C4-2B (cell line): ENCODE data around the gene GALNT4.

Source experiments
- H3K27ac ChIP-seq: fragments of 450-650 bp; 2 replicates; pipeline ENCODE4 v1.5.1; 2017
- ZFX ChIP-seq: fragments of 450-650 bp; IDR thresholded peaks from 2 replicates; pipeline ENCODE4 v1.6.1; 2017
- TF ChIP-seq, protein P1 (sequence below): fragments of 450-650 bp; conservative IDR thresholded peaks from 2 replicates; pipeline ENCODE4 v1.5.1; 2017; ENCODE audit warnings: mild to moderate bottlenecking

The GALNT4 gene

DNA sequence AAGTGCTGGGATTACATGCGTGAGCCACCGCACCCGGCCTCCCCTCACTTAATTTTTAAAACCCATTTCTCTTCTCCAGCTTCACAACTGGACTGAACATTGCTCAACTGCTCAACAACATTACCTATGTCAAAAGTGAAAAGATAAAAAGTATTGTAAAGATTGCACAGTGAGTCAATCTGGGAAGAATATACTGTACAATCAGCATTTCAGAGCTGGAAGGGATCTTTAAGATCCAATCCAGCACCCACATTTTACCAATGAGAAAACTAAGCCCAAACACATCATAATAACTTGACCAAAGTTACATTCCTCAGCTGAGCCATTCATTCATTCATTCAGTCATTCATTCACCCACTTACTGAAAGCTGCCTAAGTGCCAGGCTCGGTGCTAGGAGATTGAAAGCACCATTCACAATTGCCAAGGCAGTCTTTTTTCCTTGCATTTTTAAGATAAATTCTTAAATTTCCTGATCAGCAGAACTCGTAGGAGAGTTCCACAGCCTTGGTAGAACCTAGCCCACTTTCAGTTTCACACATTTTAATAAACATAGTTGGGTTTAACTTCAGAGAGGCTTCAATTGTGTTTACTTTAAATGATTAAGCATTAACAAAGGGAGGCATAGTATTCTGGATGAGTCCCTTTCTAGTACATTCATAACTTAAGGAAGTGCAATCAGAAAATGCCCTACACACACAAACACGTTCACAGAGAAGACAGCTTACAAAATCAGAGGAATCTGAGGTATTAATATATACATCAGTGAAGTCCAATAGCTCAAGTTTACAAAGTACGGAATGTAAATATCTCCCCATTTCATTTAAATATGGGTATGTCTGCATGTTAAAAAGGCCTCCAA is 3.0 kb downstream of the GALNT4 start:
- H3K27ac ChIP-seq: no peak overlapping the region
- TF ChIP-seq ZFX: no peak
- TF ChIP-seq, protein P1, sequence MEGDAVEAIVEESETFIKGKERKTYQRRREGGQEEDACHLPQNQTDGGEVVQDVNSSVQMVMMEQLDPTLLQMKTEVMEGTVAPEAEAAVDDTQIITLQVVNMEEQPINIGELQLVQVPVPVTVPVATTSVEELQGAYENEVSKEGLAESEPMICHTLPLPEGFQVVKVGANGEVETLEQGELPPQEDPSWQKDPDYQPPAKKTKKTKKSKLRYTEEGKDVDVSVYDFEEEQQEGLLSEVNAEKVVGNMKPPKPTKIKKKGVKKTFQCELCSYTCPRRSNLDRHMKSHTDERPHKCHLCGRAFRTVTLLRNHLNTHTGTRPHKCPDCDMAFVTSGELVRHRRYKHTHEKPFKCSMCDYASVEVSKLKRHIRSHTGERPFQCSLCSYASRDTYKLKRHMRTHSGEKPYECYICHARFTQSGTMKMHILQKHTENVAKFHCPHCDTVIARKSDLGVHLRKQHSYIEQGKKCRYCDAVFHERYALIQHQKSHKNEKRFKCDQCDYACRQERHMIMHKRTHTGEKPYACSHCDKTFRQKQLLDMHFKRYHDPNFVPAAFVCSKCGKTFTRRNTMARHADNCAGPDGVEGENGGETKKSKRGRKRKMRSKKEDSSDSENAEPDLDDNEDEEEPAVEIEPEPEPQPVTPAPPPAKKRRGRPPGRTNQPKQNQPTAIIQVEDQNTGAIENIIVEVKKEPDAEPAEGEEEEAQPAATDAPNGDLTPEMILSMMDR: no peak

DNA sequence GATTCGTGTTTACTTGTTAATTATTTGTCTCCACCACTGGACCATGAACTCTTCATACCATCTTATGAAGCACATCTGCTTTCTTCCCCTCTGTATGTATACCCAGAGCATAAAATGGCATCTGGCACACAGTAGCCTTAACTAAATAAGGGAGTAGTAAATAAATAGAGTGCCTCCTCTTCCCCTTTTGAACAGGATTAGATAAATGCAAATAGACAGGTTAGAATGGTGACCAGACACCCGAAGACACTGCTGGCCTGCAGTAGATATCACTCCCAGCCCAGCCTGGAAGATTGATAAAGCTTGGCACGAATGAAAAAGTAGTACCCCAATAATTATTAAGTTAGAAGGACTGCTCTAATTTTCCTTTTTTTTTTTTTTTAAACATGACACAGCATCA is 6.9 kb downstream of the GALNT4 start:
- TF ChIP-seq, protein P1: no peak
- TF ChIP-seq ZFX: no peak
- no peak overlapping the region for H3K27ac ChIP-seq

DNA sequence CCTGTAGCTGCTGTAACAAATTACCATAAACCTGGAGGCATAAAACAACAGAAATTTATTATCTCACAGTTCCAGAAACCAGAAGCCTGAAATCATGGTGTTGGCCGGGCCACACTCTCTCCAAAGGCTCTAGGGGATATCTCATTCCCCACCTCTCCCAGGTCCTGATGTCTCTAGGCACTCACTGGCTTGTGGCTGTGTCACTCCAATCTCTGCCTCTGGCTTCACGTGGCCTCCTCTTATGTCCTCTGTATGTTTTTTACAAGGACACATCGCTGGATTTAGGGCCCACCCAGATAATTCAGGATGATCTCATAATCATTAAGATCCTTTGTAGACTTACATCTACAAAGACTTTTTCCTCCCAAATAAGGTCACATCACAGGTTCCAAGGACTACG is 8.0 kb downstream of the GALNT4 start:
- TF ChIP-seq, protein P1: no peak
- H3K27ac ChIP-seq: no peak overlapping the region

DNA sequence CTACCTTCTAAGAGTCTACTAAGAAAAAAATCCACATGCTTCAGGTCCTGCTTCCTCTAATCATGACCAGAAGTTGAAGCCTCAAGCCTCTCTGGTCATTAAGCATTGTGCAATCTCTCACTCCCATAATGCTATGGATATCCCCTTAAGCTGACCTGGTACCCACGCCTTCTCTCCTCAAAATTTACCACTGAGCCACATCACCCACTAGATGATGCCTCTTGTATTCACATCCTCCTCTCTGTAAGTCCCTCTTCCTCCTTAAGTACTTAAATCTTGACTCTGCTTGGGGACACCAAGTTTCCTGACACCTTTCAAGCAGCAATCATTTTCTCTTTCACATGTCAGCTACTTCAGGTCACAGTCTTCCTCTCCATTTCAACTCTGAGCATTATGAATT is 9.8 kb downstream of the GALNT4 start:
- no peak overlapping the region for H3K27ac ChIP-seq
- TF ChIP-seq, protein P1: no peak
- no peak for TF ChIP-seq ZFX

DNA sequence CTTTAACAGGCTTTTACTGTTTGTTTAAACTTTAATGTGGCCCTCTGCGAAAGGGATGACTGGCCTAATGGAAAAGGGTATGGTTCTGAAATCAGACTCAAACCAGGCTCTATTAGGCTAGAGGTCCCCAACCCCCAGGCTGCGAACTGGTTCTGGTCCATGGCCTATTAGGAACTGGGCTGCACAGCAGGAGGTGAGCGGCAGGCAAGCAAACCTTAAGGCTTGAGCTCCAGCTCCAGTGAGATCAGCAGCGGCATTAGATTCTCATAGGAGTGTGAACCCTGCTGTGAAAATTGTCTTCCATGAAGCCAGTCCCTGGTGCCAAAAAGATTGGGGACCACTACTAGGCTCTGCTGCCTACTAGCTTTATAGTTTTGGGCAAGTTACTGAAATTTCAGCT is 11.1 kb downstream of the GALNT4 start:
- TF ChIP-seq, protein P1: no peak
- TF ChIP-seq ZFX: no peak
- no peak overlapping the region for H3K27ac ChIP-seq

DNA sequence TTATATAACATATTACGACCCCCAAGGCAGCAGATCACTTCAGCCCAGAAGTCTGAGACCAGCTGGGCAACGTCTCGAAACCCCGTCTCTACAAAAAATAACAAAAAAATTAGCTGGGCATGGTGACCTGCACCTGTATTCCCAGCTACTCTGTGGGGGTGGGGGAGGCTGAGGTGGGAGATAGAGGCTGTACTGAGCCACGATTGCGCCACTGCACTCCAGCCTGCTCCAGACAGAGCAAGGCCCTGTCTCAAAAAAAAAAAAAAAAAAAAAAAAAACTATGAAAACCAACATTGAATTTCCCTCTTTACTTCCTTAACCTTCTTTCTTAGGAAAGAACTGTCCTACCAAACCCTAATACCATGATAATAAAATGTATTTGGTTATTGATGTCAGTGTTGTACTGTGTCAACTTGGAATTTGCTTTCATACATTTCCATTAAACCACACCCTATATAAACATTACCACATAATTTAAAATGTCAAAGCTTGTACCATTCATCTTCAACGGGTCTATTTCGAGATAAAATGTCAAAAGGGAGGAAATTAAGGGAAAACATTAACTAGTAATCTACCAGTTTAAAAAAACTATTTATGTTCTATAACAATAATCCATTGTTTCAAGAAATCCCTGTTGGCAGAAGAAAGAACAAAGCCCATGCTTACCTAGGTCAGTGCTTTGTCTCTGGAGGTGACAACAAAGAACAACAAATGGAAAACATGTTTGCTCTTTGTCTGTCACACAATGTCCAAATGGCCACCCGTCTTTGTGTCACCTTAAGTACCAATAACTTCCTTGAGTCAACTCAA is 17.4 kb downstream of the GALNT4 start:
- no peak for TF ChIP-seq ZFX
- TF ChIP-seq, protein P1: no peak

DNA sequence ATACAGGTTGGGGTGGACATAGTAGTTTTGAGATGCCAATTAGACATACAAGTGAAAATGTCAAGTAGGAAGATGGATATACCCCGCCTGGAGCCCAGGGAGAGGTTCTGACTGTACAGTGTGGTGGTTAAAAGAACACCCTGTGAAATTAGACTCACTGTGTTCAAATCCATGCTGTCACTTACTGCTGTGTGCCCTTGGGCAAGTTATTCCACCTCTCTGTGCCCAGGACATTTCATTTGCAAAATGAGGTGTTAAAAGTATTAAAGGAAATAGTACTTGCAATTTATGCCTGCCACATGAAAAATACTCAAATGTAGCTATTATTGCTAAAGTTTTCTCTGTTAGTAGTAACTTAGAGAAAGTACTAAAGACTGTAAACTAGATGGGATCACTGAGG is 18.5 kb downstream of the GALNT4 start:
- H3K27ac ChIP-seq: no peak overlapping the region
- TF ChIP-seq, protein P1: no peak
- TF ChIP-seq ZFX: no peak

More for the DNA sequence above, 17.4 kb downstream of the GALNT4 start:
- no peak overlapping the region for H3K27ac ChIP-seq
